ENCODE results near the gene ZNF701. TPM values are rescaled to one million over a fixed set of nuclear protein-coding genes. Genes with fewer than 3 reads are reported as not detected.

The ZNF701 gene
- total RNA-seq, 1 experiment from 2014 or later = 9.0 TPM

DNA sequence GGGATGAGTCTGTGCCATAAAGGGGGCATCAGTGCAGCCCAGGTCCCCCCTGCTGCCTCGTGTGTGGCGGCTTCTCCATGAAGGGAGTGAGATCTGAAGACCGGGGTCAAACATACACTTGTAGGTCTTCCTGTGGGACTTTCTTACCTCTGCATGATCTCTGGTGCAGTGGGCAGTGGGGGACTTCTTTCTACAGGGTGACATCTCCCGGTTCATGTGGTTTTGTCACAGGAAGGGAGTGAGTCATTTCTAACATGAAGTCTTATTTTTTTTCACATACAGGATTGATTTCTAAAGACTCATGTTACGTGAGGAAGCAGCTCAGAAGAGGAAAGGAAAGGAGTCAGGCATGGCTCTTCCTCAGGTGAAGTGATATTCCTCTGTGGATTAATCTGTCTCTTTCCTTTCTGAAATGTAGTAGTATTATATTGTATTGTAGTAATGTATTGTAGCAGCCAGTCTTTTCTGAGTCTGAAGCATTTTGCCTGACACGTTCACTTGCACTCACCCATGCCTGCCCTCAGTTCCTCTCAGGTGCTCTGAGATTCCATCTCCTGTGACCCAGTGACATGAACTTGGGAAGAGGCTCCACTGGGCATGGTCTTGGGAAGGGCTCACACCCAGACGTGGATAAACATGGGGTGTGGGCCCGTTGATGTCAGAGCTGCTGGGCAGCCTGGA, 27.0 kb upstream of the ZNF701 start:
- Histone ChIP-seq H3K9ac (ENCODE audit: low read length) (no peak overlapping the region), H4K20me1 (ENCODE audit: insufficient read depth) (no peaks in the 10 kb centered on the region), H3K4me2 (ENCODE audit: low read length) (no peak overlapping the region), H3K9me2 (ENCODE audit: insufficient read depth) (no peaks in the 10 kb centered on the region), H3K9me3 (ENCODE audit: control insufficient read depth in 1 of 2, insufficient read depth in 1 of 2, low read depth in 1 of 2, low read length in 2 of 2) (no peaks in the 10 kb centered on the region), H2AFZ (ENCODE audit: low read depth, low read length, poor library complexity, severe bottlenecking) (no peak overlapping the region), H3K36me3 (ENCODE audit: control insufficient read depth in 1 of 2, insufficient read depth in 2 of 2, low read length in 2 of 2) (peaks cover 0 to 13% of the 10 kb centered on the region in 2 experiments; a peak in 3 of 4 replicates), H3K27ac (ENCODE audit: low read depth, low read length) (no peak overlapping the region), H3K27me3 (ENCODE audit: insufficient read depth, low read length) (no peaks in the 10 kb centered on the region), H3K4me3 (replicated peaks in 1 of 2; ENCODE audit: low read depth in 1 of 2, low read length in 2 of 2) (no peak overlapping the region), H3K4me1 (ENCODE audit: control insufficient read depth in 1 of 2, insufficient read depth in 2 of 2, low read length in 2 of 2) (no peaks in the 10 kb centered on the region), H3K79me2 (ENCODE audit: insufficient read depth, low read length) (no peaks in the 10 kb centered on the region)
- ChIA-PET POLR2A (no interaction called here), CTCF (no interaction called here), RAD21 (ENCODE audit: low non-redundant PET in 1 of 2, low total read pairs in 2 of 2, uncharacterized antibody in 2 of 2, unreplicated experiment in 2 of 2) (no interaction called here)
- DNase-seq (ENCODE audit: low read depth, low spot score) (no peak), ATAC-seq (no peak)
- TF ChIP-seq CBX3 (IDR thresholded peaks at IDR 0.05; ENCODE audit: low read depth) = no peak
- no peak for TF ChIP-seq ZNF274 (IDR thresholded peaks at IDR 0.05; ENCODE audit: low read depth, low read length)
- TF ChIP-seq ZFX (IDR thresholded peaks at IDR 0.05) = no peak
- no peak for TF ChIP-seq SP1 (IDR thresholded peaks at IDR 0.05; ENCODE audit: low read depth)
- no peak for TF ChIP-seq POLR2AphosphoS5 (IDR thresholded peaks at IDR 0.05; ENCODE audit: low read depth, low read length)
- TF ChIP-seq, protein P1, sequence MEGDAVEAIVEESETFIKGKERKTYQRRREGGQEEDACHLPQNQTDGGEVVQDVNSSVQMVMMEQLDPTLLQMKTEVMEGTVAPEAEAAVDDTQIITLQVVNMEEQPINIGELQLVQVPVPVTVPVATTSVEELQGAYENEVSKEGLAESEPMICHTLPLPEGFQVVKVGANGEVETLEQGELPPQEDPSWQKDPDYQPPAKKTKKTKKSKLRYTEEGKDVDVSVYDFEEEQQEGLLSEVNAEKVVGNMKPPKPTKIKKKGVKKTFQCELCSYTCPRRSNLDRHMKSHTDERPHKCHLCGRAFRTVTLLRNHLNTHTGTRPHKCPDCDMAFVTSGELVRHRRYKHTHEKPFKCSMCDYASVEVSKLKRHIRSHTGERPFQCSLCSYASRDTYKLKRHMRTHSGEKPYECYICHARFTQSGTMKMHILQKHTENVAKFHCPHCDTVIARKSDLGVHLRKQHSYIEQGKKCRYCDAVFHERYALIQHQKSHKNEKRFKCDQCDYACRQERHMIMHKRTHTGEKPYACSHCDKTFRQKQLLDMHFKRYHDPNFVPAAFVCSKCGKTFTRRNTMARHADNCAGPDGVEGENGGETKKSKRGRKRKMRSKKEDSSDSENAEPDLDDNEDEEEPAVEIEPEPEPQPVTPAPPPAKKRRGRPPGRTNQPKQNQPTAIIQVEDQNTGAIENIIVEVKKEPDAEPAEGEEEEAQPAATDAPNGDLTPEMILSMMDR (IDR thresholded peaks at IDR 0.05 in 2 of 3, conservative IDR thresholded peaks at IDR 0.05 in 1 of 3; ENCODE audit: borderline replicate concordance in 1 of 3, insufficient read depth in 1 of 3, low read depth in 2 of 3, low read length in 2 of 3) = no peak
- no peak for TF ChIP-seq YY1 (IDR thresholded peaks at IDR 0.05; ENCODE audit: extremely low read depth, insufficient replicate concordance, low read depth, low read length)
- TF ChIP-seq, protein P2, sequence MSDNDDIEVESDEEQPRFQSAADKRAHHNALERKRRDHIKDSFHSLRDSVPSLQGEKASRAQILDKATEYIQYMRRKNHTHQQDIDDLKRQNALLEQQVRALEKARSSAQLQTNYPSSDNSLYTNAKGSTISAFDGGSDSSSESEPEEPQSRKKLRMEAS (IDR thresholded peaks at IDR 0.05) = no peak
- TF ChIP-seq, protein P3, sequence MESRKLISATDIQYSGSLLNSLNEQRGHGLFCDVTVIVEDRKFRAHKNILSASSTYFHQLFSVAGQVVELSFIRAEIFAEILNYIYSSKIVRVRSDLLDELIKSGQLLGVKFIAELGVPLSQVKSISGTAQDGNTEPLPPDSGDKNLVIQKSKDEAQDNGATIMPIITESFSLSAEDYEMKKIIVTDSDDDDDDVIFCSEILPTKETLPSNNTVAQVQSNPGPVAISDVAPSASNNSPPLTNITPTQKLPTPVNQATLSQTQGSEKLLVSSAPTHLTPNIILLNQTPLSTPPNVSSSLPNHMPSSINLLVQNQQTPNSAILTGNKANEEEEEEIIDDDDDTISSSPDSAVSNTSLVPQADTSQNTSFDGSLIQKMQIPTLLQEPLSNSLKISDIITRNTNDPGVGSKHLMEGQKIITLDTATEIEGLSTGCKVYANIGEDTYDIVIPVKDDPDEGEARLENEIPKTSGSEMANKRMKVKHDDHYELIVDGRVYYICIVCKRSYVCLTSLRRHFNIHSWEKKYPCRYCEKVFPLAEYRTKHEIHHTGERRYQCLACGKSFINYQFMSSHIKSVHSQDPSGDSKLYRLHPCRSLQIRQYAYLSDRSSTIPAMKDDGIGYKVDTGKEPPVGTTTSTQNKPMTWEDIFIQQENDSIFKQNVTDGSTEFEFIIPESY (IDR thresholded peaks at IDR 0.05; ENCODE audit: extremely low read depth, insufficient replicate concordance, low read length) = no peak
- no peak for TF ChIP-seq JUND (IDR thresholded peaks at IDR 0.05)
- TF ChIP-seq SIN3A (IDR thresholded peaks at IDR 0.05; ENCODE audit: low read depth) = no peak
- no peak for TF ChIP-seq SRF (IDR thresholded peaks at IDR 0.05; ENCODE audit: low read depth)
- TF ChIP-seq CEBPB (IDR thresholded peaks at IDR 0.05; ENCODE audit: low read depth) = no peak
- intact Hi-C loops (cut with micrococcal nuclease) = no loop called here
- no TSS peak for BruUV-seq (replicated peaks)
